Jurkat, Clone E6-1 (cell line): Measurements from ENCODE around the gene ERH.
"Not testable (repeated sequence)": the region's sequence is repeated elsewhere in the genome, so short reads cannot be mapped to it uniquely, and the experiment has no call there.

Experiments used
- DNase-seq: peaks from one replicate; pipeline ENCODE4 v3.0.0-alpha.2; 2011; ENCODE audit warnings: low read depth, low spot score
- H3K4me3 ChIP-seq: 2 replicates; pipeline ENCODE4 v1.5.1; 2011; ENCODE audit warnings: mild to moderate bottlenecking, low read length, control low read depth, moderate library complexity

The ERH gene

DNA sequence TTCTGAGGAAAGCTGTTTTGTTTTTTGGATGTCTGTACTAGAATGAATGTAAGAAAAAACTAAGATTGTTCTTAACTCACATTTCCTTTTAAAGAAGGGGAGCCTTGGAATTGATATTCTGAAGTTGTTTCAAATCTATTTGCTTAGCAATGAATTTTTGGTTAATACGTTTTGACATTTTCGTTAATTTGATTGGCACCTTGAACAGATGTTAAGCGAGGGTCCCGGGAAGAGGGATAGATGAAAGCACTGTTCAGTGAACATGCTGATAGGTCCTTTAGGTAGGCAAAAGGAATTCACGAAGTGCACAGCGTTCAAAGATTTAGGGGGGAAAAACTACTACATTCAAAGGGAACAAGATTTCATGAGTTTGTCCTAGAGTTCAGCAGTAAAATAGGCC is 2.1 kb upstream of the ERH start:
- no peak for DNase-seq
- H3K4me3 ChIP-seq, result no peak overlapping the region

DNA sequence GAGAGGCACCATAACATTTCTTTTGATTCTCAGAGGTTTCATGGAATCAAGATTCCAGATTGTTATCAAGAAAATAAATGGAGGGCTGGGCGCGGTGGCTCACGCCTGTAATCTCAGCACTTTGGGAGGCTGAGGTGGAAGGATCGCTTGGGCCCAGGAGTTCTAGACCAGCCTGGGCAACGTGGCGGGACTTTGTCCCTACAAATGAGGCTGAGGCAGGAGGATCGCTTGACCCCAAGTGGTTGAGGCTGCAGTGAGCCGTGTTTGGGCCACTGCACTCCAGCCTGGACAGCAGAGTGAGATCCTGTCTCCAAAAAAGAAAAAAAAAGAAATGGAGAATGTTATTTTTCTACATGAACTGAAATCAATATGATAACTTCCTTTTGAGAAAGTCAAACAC is 1.7 kb upstream of the ERH start:
- DNase-seq, result no peak

DNA sequence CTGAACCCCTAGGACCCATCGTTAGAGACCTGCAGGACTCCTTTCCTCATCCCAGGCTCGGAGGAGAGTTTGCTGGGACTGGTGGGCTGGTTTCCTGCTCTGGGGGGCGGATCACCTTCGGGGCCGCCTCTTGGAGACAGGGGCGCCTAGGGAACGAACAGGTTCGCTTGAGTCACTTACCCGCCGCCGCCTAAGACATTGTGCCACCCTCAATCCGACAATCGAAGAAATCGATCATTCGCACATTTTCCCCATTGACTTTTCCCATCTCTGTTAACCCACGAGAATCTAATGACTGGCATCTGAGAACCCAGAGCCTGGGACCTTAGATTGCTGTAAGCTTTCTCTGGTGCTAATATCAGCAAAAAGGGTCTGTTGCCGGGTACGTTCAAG is 715 bp upstream of the ERH start:
- H3K4me3 ChIP-seq, result peak overlapping the region; percentile 75
- no peak for DNase-seq

More for the DNA sequence above, 1.7 kb upstream of the ERH start:
- H3K4me3 ChIP-seq, result peak overlapping the region; percentile 75

DNA sequence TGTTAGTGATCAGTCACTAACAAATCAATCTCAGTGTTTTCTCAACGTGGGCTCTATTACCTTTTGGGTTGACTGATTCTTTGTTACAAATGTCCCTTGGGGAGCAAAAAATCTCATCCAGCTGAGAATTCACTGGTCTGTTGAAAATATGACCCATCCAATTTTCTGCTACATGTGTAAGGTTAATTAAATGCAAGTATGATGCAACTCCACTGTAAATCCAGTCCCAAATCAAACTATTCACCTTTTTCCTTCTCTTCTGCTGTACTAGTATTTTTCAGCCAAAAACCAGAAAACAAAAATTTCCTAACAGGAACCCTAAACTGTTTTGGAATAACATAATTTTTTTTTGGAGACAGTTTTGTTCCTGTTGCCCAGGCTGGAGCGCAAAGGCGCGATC is 2.2 kb downstream of the ERH start:
- DNase-seq, result no peak
- H3K4me3 ChIP-seq, result no peak overlapping the region

DNA sequence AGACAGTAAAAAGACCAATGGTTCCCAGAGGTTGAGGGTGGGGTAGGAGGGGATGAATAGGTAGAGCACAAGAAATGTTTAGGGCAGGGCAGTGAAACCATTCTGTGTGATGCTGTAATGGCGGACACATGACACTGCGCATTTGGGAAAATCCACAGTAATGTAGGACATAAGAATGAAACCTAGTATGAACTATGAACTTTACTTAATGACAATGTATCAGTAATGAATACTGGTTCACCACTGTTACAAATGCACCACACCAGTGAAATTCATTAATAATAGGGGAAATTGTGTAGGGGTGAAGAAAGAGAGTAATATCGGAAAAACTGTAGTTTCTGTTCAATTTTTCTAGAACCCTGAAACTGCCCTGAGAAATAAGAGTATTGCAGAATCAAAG is 5.6 kb downstream of the ERH start:
- H3K4me3 ChIP-seq, result no peak overlapping the region
- no peak for DNase-seq

DNA sequence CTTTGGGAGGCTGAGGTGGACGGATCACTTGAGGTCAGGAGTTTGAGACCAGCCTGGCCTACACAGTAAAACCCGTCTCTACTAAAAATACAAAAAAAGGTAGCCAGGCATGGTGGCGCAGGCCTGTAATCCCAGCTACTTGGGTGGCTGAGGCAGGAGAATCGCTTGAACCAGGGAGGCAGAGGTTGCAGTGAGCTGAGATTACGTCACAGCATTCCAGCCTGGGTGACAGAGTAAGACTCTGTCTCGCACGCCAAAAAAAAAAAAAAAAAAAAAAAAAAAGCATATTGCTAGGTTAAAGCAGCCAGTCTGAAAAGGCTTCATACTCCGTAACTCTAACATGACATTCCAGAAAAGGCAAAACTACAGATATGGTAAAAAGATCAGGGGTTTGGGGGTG is 6.7 kb downstream of the ERH start:
- DNase-seq, H3K4me3 ChIP-seq: not testable (repeated sequence)

DNA sequence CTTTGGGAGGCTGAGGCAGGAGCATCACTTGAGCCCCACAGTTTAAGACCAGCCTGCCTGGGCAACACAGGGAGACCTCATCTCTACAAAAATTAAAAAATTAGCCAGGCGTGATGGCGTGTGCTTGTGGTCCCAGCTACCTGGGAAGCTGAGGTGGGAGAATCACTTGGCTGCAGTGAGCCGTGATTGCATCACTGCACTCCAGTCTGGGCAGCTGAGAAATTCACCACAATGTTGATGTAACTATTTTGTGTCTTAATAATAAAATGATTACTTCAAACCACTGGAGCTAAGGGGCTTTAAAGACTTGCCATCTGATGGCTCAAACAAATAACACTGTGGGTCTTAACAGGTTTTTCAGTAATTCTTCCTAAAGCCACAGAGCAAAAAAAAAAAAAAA is 10.8 kb downstream of the ERH start:
- no peak for DNase-seq
- H3K4me3 ChIP-seq, result no peak overlapping the region

DNA sequence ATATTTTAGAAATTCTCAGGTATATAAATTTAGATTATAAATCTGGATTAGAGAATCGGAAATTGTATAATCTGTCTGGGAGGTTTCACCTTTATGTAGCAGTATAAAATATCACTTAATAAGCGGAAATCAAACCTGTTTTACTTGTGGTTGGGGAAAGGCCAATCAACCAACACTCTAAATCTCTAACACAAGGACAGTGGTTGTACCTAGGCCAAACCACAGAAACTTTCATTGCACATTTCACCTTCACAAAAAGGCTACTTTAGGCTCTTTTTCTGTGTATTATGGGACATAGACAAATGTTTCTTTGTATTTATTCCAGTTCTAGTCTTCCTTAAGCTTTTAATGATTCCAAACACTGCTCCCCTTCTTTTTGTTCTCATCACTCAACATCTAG is 19.8 kb downstream of the ERH start:
- DNase-seq, result no peak
- no peak overlapping the region for H3K4me3 ChIP-seq

DNA sequence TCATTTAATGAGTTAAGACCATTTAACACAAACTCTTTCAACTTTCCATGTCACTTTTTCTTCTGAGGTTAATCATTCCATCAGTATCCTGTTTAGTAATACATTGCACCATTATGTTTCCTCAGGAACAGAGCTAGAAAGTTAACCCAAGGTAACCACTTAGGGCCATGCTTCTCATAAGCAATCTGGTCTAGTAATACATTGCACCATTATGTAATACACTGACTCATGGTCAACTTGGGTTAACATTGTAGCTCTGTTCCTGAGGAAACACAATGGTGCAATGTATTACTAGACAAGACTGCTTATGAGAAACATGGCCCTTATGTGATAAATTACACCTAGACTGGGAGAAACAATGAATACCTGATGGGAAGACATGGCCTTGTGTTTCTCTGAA is 21.7 kb downstream of the ERH start:
- no peak overlapping the region for H3K4me3 ChIP-seq
- DNase-seq, result no peak

DNA sequence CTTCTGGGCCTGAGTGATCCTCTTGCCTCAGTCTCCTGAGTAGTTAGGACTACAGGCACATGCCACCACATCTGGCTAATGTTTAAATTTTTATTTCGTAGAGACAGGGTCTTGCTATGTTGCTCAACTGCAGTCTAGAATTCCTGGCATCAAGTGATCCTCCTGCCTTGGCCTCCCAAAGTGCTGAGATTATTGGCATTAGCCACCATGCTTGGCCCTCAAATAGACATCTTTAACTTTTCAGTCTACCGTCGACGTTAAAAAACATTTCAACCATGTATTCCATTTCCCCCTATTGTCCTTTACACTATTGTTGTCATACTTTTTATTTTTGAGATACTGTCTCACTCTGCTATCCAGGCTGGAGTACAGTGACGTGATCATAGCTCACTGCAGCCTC is 22.4 kb downstream of the ERH start:
- no peak for DNase-seq
- H3K4me3 ChIP-seq, result no peak overlapping the region

DNA sequence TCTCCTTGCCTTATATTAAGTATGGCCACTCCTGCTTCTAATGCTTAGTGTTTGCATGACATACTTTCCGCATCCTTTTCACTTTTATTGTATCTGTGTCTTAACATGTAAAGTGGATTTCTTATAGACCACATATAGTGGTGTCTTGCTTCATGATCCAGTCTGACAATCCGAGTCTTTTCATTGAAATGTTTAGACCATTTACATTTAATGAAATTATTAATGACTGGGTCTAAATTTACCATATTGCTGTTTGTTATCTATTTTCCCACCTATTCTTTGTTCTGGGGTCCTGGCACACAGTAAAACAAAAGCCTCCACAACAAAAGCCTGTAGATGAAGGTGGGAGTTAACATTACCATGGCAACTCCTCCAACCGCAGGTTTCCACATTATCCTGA is 22.9 kb downstream of the ERH start:
- no peak for DNase-seq
- no peak overlapping the region for H3K4me3 ChIP-seq

DNA sequence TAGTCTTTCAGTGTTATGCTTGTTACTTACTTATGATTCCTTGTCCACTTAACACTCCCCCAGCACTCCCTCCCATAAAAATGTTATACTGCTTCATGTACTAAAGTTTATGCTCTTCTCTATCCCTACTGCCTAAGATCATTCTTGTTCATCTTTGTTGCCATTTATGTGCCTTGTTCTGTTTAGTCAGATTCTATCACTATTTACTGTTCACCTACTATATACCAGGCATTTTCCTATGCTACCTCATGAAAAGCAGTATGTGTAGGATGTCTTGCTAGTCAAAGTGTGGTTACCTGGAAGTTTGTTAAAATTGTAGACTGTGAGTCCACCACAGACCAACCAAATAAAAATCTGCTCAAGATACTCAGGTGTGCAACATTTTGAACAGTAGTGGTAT is 23.9 kb downstream of the ERH start:
- no peak for DNase-seq
- H3K4me3 ChIP-seq, result no peak overlapping the region

DNA sequence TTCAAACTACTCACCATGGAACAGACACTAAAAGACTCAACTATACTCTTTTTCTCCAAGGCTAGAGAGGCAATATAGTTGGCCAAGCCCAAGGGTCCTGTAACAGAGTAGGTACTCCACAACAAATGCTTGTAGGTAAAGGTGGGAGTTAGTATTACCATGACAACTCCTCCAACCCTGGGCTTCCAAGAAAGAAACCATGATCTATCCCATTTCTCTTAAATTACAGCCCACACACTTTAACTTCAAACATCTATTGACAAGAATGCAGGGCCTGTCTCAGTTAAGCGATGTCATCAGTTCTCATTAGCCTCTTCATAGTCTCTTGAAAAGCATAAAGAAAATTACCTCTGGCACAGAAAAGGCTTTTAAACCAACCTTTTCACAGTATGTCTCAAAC is 25.0 kb downstream of the ERH start:
- DNase-seq, result no peak
- H3K4me3 ChIP-seq, result no peak overlapping the region

DNA sequence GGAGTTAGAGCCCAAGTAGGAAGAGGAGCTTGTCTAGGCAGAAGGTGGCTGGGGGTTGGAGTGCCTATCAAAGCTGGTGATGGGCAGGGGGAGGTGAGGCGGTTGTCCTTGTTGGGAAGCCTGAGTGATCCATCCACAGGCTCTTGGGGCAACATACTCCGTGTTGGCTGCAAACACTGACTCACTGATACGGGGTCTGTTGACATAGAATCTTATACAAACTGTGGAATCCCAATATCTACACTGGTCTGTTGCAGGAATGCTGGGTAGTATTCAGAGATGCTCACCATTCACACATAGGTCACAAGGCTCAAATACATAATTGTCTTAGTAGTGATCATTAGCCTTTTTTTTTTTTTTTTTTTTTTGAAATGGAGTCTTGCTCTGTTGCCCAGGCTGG is 26.0 kb downstream of the ERH start:
- no peak for DNase-seq
- H3K4me3 ChIP-seq, result no peak overlapping the region

DNA sequence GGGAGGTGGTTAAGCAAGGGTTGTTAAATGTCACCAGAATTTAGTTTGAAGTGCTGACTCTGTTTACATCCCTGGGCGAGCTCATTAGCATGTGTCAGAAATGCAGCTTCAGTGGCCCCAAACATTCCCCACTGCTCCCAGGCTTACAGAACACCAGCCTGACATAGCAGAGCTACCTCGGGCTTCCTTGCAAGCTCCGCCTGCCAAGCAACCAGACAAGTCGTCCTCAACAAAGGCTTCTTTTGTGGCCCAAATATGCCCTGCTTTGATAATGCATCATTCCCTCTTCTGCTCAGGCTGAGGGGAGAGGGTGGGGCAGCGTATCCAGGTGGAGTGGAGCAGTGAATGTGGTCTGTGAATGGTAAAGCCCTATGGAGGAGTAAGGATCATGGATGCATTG is 28.0 kb downstream of the ERH start:
- no peak overlapping the region for H3K4me3 ChIP-seq
- DNase-seq, result no peak

DNA sequence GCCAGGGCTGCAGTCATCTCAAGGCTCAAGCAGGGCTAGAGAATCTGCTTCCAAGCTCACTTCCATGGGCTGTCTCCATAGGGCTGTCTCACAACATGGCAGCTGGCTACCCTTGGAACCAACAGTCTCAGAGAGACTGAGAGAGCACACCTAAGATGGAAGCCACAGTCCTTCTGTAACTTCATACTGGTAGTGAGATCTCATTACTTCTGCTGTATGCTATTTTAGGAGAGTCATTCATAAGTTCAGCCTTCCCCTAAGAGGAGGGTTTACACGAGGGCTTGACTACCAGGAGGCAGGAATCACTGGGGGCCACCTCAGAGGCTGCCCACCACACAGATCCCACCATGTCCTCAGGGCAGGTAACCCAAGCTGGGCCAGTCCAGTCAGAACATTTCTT is 29.7 kb downstream of the ERH start:
- H3K4me3 ChIP-seq, result no peak overlapping the region
- DNase-seq, result no peak

DNA sequence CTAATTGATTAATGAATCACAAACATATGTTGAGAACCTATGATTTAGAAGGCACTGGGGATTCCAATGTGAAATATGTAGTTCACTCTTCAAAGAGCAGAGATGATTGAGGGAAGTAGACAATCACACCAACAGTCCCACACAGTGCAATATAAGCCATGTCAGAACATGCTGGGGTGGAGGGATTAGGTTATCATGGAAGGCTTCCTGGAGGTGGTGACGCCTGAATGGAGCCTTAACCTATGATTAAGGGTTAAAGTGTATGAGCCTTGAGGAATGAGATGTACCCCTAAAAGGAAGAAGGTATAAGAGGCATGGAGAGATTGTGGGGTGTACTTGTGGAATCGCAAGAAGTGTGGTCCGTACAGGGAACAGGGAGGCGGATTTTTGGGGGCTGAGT is 31.3 kb downstream of the ERH start:
- H3K4me3 ChIP-seq, result no peak overlapping the region
- DNase-seq, result no peak

DNA sequence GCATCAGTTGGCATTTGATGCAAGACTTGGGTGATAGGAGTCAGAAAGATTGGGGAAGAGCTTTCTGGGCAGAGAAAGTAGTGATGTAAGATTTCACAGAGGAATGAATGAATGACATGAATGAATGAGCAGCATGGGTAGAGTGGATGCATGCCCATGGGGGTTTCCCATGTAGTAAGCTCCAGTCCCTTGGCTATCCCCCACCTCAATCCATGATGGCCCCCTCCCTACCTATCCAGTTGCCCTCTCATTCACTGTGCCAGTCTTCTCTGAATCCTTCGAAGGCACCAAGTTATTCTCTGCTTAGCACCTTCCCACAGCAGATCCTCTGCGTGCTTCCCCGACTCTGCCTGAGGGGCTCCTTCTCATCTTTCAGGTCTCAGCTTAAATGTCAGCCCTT is 32.0 kb downstream of the ERH start:
- H3K4me3 ChIP-seq, result no peak overlapping the region
- no peak for DNase-seq

DNA sequence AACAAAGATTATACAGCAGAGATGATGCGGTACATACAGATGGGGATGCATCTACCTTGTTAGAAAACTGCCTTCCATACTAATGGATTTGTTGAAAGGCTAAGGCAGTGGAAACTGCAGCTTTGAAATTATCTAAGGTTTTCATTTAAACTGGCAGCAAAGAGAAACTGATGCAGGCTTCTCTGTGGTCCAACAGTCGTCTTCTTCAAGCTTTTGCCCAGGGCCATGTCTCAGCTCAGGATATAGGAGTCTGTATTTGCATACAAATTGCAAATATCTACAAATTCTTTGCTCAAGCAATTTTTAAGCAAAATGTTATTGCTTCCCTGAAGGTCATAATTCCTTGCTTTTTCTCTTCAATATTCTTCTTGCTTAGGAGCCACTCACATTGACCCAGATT is 33.7 kb downstream of the ERH start:
- no peak overlapping the region for H3K4me3 ChIP-seq
- DNase-seq, result no peak

DNA sequence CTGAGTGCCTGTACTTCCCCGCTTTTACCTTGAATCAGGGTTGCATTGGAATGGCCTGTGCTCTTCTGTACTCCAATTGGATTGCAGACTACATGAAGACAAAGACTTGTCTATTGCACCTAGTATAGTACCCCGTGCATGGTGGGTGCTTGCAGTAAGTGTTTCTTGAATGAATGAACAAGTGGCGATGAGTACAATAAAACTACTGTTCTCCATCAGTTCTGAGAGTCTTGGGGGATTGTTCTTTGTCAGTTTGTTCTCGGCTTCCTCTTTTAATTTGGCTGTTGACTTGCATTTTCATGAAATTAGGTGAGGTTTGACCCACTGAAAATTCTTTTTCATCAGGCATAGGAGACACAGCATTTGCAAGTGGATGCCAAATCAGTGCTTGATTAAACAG is 34.1 kb downstream of the ERH start:
- no peak overlapping the region for H3K4me3 ChIP-seq
- DNase-seq, result no peak

DNA sequence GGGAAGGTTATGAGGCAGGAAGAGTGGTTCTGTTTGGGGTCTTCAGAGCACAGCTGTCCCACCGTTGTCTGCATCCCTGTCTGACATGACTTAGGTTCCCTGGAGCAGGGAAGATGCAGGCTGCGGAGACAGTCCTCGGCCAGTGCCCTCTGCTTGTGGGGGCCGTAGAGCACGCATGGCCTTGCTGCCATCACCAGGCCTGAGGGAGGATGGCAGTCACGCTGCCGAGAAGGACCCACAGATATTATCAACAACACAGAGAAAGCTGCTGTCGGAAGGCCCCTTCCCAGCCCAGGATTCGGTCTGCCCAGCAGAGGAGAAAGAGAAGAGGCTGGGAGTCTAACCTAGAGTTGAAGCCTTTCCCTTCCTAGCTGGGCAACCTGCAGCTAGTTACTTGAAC is 35.0 kb downstream of the ERH start:
- H3K4me3 ChIP-seq, result no peak overlapping the region
- DNase-seq, result no peak

DNA sequence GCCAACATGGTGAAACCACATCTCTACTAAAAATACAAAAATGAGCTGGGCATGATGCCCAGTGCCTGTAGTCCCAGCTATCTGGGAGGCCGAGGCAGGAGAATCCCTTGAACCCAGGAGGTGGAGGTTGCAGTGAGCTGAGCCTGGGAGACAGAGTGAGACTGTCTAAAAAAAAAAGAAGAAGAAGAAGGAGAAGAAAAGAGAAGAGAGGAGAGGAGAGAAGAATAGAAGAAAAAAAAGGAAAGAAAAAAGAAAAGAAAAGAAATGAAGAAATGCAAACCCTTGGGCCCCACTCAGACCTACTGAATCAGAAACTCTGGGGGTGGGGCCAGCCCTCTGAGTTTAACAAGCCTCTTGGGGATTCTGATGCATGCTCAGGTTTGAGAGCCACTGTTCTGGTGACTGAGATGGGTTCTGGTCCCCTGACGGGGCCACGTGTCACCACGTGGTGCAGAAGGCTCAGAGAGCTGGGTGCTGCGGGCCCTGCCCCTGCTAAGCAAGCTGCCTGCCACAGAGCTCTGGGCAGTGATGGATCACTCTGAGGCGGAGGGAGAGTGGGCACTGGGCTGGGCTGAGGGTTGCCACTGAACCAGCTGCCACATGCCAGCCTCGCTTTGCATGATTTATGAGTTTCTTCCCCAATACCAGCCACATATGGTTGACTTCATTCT is 37.5 kb downstream of the ERH start:
- no peak overlapping the region for H3K4me3 ChIP-seq
- DNase-seq, result no peak
